Naive B cell (primary cell): ENCODE results near the gene ZNF581. TPM values are rescaled to one million over a fixed set of nuclear protein-coding genes. Genes with fewer than 3 reads are reported as not detected.

Experiments used
- ATAC-seq, 2 donors: fragments of 150-1000 bp; cut with Tn5 transposase; 2 replicates each; pipeline ENCODE4 v1.10.0; 2021; ENCODE audit warnings: low read depth in 2 of 2, mild to moderate bottlenecking in 2 of 2, moderate library complexity in 2 of 2
- DNase-seq: peaks from one replicate; pipeline ENCODE4 v3.0.0; 2022
- H3K27ac Mint-ChIP-seq, 6 donors: one replicate each; pipeline ENCODE4 v1.8.0; 2020 to 2022; ENCODE audit warnings: mild to moderate bottlenecking in 6 of 6, mixed read lengths in 6 of 6, moderate library complexity in 5 of 6, inconsistent platforms in 2 of 6
- H3K27me3 Mint-ChIP-seq, 3 donors: one replicate each; pipeline ENCODE4 v1.8.0; 2021 to 2022; ENCODE audit warnings: mixed read lengths in 3 of 3, mild to moderate bottlenecking in 1 of 3
- H3K36me3 Mint-ChIP-seq, 2 donors: one replicate each; pipeline ENCODE4 v1.8.0; 2020 to 2022; ENCODE audit warnings: mixed read lengths in 2 of 2, inconsistent platforms in 1 of 2, mild to moderate bottlenecking in 1 of 2
- H3K4me1 Mint-ChIP-seq, 3 donors: one replicate each; pipeline ENCODE4 v1.8.0; 2020 to 2022; ENCODE audit warnings: mixed read lengths in 3 of 3, inconsistent platforms in 1 of 3, mild to moderate bottlenecking in 1 of 3, moderate library complexity in 1 of 3
- H3K4me3 Mint-ChIP-seq, 8 donors: one replicate each; pipeline ENCODE4 v1.8.0; 2020 to 2022; ENCODE audit warnings: mild to moderate bottlenecking in 8 of 8, mixed read lengths in 8 of 8, moderate library complexity in 8 of 8, inconsistent platforms in 2 of 8
- H3K9me3 Mint-ChIP-seq, 7 donors: one replicate each; pipeline ENCODE4 v1.8.0; 2020 to 2022; ENCODE audit warnings: mixed read lengths in 7 of 7, mild to moderate bottlenecking in 5 of 7, inconsistent platforms in 2 of 7, moderate library complexity in 1 of 7
- polyA plus RNA-seq, 6 donors: library from polyadenylated mRNA; unstranded; fragments of 300-500 nt; fragmentation: Illumina TruSeq; gene quantifications; one replicate each; pipeline ENCODE4 v1.2.3, GENCODE V29; 2021; ENCODE audit warnings: low read depth in 6 of 6

Gene ZNF581
- polyA plus RNA-seq, 6 donors from 2014 or later, result 60.7 to 82.8 (median 65.4) TPM

GRCh38 chr19:55624109-55625003 is 19.1 kb upstream of the ZNF581 start, which contains the start of gene ZNF784:
Gene ZNF784 (minus strand): TSS chr19:55624566. CDS start chr19:55624561, 5 bp downstream.
- H3K27ac Mint-ChIP-seq, result peak within 1 kb of the TSS; percentile 96 to 100 (median 98)
- peak; percentile 72 to 76 for ATAC-seq
- H3K9me3 Mint-ChIP-seq, result peaks cover 0 to 5% (median 0%) of the 10 kb centered on the region in 7 donors

GRCh38 chr19:55625004-55625326 is 18.5 kb upstream of the ZNF581 start:
- peaks cover 12 to 31% (median 17%) of the 10 kb centered on the region in 3 donors for H3K4me1 Mint-ChIP-seq
- no peaks in the 10 kb centered on the region for H3K36me3 Mint-ChIP-seq
- ATAC-seq, result no peak
- peaks cover 0 to 5% (median 0%) of the 10 kb centered on the region in 7 donors for H3K9me3 Mint-ChIP-seq
- H3K27me3 Mint-ChIP-seq, result peaks cover 0 to 4% (median 0%) of the 10 kb centered on the region in 3 donors
- H3K27ac Mint-ChIP-seq, result peak overlapping the region; percentile 96 to 100 (median 98)
- H3K4me3 Mint-ChIP-seq, result peak overlapping the region; percentile 87 to 98 (median 94)
- no peak for DNase-seq

More at GRCh38 chr19:55624109-55625003, 19.1 kb upstream of the ZNF581 start, which contains the start of gene ZNF784:
- H3K27me3 Mint-ChIP-seq, result peaks cover 0 to 4% (median 0%) of the 10 kb centered on the region in 3 donors
- H3K4me1 Mint-ChIP-seq, result peaks cover 12 to 31% (median 20%) of the 10 kb centered on the region in 3 donors
- peak; percentile 91 for DNase-seq
- no peaks in the 10 kb centered on the region for H3K36me3 Mint-ChIP-seq
- H3K4me3 Mint-ChIP-seq, result peak within 1 kb of the TSS; percentile 87 to 98 (median 94)

GRCh38 chr19:55626350-55626749 is 17.1 kb upstream of the ZNF581 start:
- no peak overlapping the region for H3K27ac Mint-ChIP-seq
- H3K9me3 Mint-ChIP-seq, result peaks cover 0 to 5% (median 0%) of the 10 kb centered on the region in 7 donors
- peak overlapping the region in 4 of 8 donors; percentile 29 to 65 (median 32) for H3K4me3 Mint-ChIP-seq
- H3K27me3 Mint-ChIP-seq, result peaks cover 0 to 4% (median 0%) of the 10 kb centered on the region in 3 donors
- ATAC-seq (no peak), DNase-seq (no peak)
- H3K36me3 Mint-ChIP-seq, result no peaks in the 10 kb centered on the region
- peaks cover 12 to 22% (median 17%) of the 10 kb centered on the region in 3 donors for H3K4me1 Mint-ChIP-seq

- H3K4me1 Mint-ChIP-seq, result peaks cover 40 to 54% (median 44%) of the 10 kb centered on the region in 3 donors
- H3K36me3 Mint-ChIP-seq, result peaks cover 0 to 8% of the 10 kb centered on the region in 2 donors
- H3K27me3 Mint-ChIP-seq, result peaks cover 0 to 4% (median 0%) of the 10 kb centered on the region in 3 donors
- H3K27ac Mint-ChIP-seq, result peak overlapping the region; percentile 15 to 88 (median 83)
- peak; percentile 42 to 52 for ATAC-seq
- peak; percentile 88 for DNase-seq
- H3K4me3 Mint-ChIP-seq, result peak overlapping the region; percentile 2 to 86 (median 62)
- H3K9me3 Mint-ChIP-seq, result no peaks in the 10 kb centered on the region
These were observed 11.0 kb upstream of the ZNF581 start for GRCh38 chr19:55632463-55632834.

GRCh38 chr19:55633861-55634260 is 9.6 kb upstream of the ZNF581 start:
- peaks cover 0 to 3% (median 0%) of the 10 kb centered on the region in 7 donors for H3K9me3 Mint-ChIP-seq
- DNase-seq (no peak), ATAC-seq (no peak)
- H3K4me1 Mint-ChIP-seq, result peaks cover 47 to 65% (median 52%) of the 10 kb centered on the region in 3 donors
- no peaks in the 10 kb centered on the region for H3K27me3 Mint-ChIP-seq
- peak overlapping the region in 7 of 8 donors; percentile 22 to 100 (median 97) for H3K4me3 Mint-ChIP-seq
- peak overlapping the region in 3 of 6 donors; percentile 66 to 100 (median 100) for H3K27ac Mint-ChIP-seq
- H3K36me3 Mint-ChIP-seq, result peaks cover 0 to 15% of the 10 kb centered on the region in 2 donors

- Mint-ChIP-seq H3K36me3 (peaks cover 0 to 15% of the 10 kb centered on the region in 2 donors), H3K9me3 (peaks cover 0 to 3% (median 0%) of the 10 kb centered on the region in 7 donors), H3K27me3 (no peaks in the 10 kb centered on the region), H3K27ac (peak overlapping the region; percentile 99 to 100 (median 100)), H3K4me3 (peak overlapping the region; percentile 95 to 100 (median 98)), H3K4me1 (peaks cover 50 to 79% (median 58%) of the 10 kb centered on the region in 3 donors)
- peak in 1 of 2 donors; percentile 6 for ATAC-seq
- DNase-seq, result no peak
These were observed 8.1 kb upstream of the ZNF581 start for GRCh38 chr19:55635334-55635717.

GRCh38 chr19:55635856-55636440 is 7.5 kb upstream of the ZNF581 start:
- no peak for DNase-seq
- peak overlapping the region; percentile 99 to 100 (median 100) for H3K27ac Mint-ChIP-seq
- peaks cover 50 to 82% (median 60%) of the 10 kb centered on the region in 3 donors for H3K4me1 Mint-ChIP-seq
- peaks cover 0 to 3% (median 0%) of the 10 kb centered on the region in 7 donors for H3K9me3 Mint-ChIP-seq
- ATAC-seq, result no peak
- peak overlapping the region; percentile 95 to 100 (median 98) for H3K4me3 Mint-ChIP-seq
- peaks cover 0 to 15% of the 10 kb centered on the region in 2 donors for H3K36me3 Mint-ChIP-seq
- no peaks in the 10 kb centered on the region for H3K27me3 Mint-ChIP-seq

- H3K27ac Mint-ChIP-seq, result peak overlapping the region in 5 of 6 donors; percentile 16 to 100 (median 82)
- H3K4me1 Mint-ChIP-seq, result peaks cover 52 to 80% (median 62%) of the 10 kb centered on the region in 3 donors
- H3K4me3 Mint-ChIP-seq, result peak overlapping the region in 7 of 8 donors; percentile 95 to 100 (median 98)
- H3K9me3 Mint-ChIP-seq, result peaks cover 0 to 3% (median 0%) of the 10 kb centered on the region in 7 donors
- DNase-seq, result no peak
- no peaks in the 10 kb centered on the region for H3K27me3 Mint-ChIP-seq
- no peak for ATAC-seq
- H3K36me3 Mint-ChIP-seq, result peaks cover 0 to 15% of the 10 kb centered on the region in 2 donors
These were observed 6.7 kb upstream of the ZNF581 start for GRCh38 chr19:55636723-55637122.

- ATAC-seq, result no peak
- H3K36me3 Mint-ChIP-seq, result peaks cover 0 to 15% of the 10 kb centered on the region in 2 donors
These were observed 5.9 kb upstream of the ZNF581 start for GRCh38 chr19:55637534-55637933.

GRCh38 chr19:55638864-55639359 is 4.5 kb upstream of the ZNF581 start:
- peak; percentile 46 for DNase-seq
- peaks cover 61 to 79% (median 72%) of the 10 kb centered on the region in 3 donors for H3K4me1 Mint-ChIP-seq
- peaks cover 0 to 15% of the 10 kb centered on the region in 2 donors for H3K36me3 Mint-ChIP-seq
- H3K27me3 Mint-ChIP-seq, result no peaks in the 10 kb centered on the region
- H3K4me3 Mint-ChIP-seq, result peak overlapping the region in 6 of 8 donors; percentile 0 to 95 (median 52)
- peak overlapping the region in 4 of 6 donors; percentile 50 to 71 (median 62) for H3K27ac Mint-ChIP-seq
- H3K9me3 Mint-ChIP-seq, result peaks cover 0 to 3% (median 0%) of the 10 kb centered on the region in 7 donors
- peak; percentile 17 to 22 for ATAC-seq

More at GRCh38 chr19:55637534-55637933, 5.9 kb upstream of the ZNF581 start:
- no peaks in the 10 kb centered on the region for H3K27me3 Mint-ChIP-seq
- peak overlapping the region in 4 of 6 donors; percentile 82 to 100 (median 88) for H3K27ac Mint-ChIP-seq
- peaks cover 0 to 3% (median 0%) of the 10 kb centered on the region in 7 donors for H3K9me3 Mint-ChIP-seq
- peaks cover 52 to 78% (median 60%) of the 10 kb centered on the region in 3 donors for H3K4me1 Mint-ChIP-seq
- H3K4me3 Mint-ChIP-seq, result peak overlapping the region in 5 of 8 donors; percentile 6 to 100 (median 73)
- no peak for DNase-seq

GRCh38 chr19:55640043-55640576 is 3.3 kb upstream of the ZNF581 start:
- DNase-seq, result peak; percentile 72
- H3K27ac Mint-ChIP-seq, result peak overlapping the region; percentile 64 to 94 (median 84)
- H3K4me1 Mint-ChIP-seq, result peaks cover 63 to 77% (median 75%) of the 10 kb centered on the region in 3 donors
- peaks cover 0 to 3% (median 0%) of the 10 kb centered on the region in 7 donors for H3K9me3 Mint-ChIP-seq
- H3K4me3 Mint-ChIP-seq, result peak overlapping the region; percentile 70 to 96 (median 84)
- H3K36me3 Mint-ChIP-seq, result peaks cover 0 to 8% of the 10 kb centered on the region in 2 donors
- H3K27me3 Mint-ChIP-seq, result no peaks in the 10 kb centered on the region
- peak; percentile 49 to 56 for ATAC-seq

- Mint-ChIP-seq H3K4me3 (peak within 1 kb of the TSS; percentile 91 to 99 (median 94)), H3K9me3 (peaks cover 0 to 3% (median 0%) of the 10 kb centered on the region in 7 donors), H3K4me1 (peaks cover 56 to 77% (median 74%) of the 10 kb centered on the region in 3 donors), H3K27me3 (no peaks in the 10 kb centered on the region), H3K36me3 (peaks cover 0 to 7% of the 10 kb centered on the region in 2 donors), H3K27ac (peak within 1 kb of the TSS; percentile 66 to 95 (median 89))
- ATAC-seq (peak; percentile 4 to 6), DNase-seq (peak; percentile 38)
These were observed 2.6 kb upstream of the ZNF581 start, which contains the start of gene ZNF580 for GRCh38 chr19:55640577-55641425. Gene ZNF580 (plus strand): TSS chr19:55641002. CDS start chr19:55642509, 1,507 bp downstream.
